H1 (cell line): ENCODE results near the gene OR56A1. TPM values are rescaled to one million over a fixed set of nuclear protein-coding genes. Genes with fewer than 3 reads are reported as not detected.

Experiments
- CTCF ChIA-PET: fragments of 300-600 bp; sonication (Branson Sonifier 250); formaldehyde crosslinking; loops from one replicate; lab custom pipeline; 2021; ENCODE audit not compliant: partially characterized antibody; lab: Charles Lee
- POLR2A ChIA-PET: fragments of 300-600 bp; sonication (Branson Sonifier 250); formaldehyde crosslinking; loops from one replicate; lab custom pipeline; 2021; ENCODE audit warnings: inconsistent platforms; ENCODE audit not compliant: partially characterized antibody; lab: Charles Lee
- DNase-seq, 2 experiments: peaks; one replicate each; pipeline versions ENCODE4 v3.0.0 to v3.0.0-alpha.2; 2010 to 2022; ENCODE audit warnings: low spot score in 2 of 2, low read depth in 1 of 2, mixed read lengths in 1 of 2
- FAIRE-seq: peaks from 2 replicates; lab custom pipeline; 2011; peaks lifted over from hg19 to GRCh38; lab: Jason Lieb, UNC
- H2AFZ ChIP-seq: 2 replicates; pipeline ENCODE4 v1.8.1; 2012; ENCODE audit warnings: low read length, inconsistent platforms
- H2AK5ac ChIP-seq: 2 replicates; pipeline ENCODE4 v1.6.1; 2013; ENCODE audit warnings: low read depth, low read length
- H2BK120ac ChIP-seq: replicated peaks from 2 replicates; pipeline ENCODE3; 2013; ENCODE audit warnings: low read depth, low read length, inconsistent platforms
- H2BK12ac ChIP-seq: 2 replicates; pipeline ENCODE4 v1.6.1; 2013; ENCODE audit warnings: low read depth, low read length
- H2BK15ac ChIP-seq: 2 replicates; pipeline ENCODE4 v1.6.1; 2013; ENCODE audit warnings: low read length
- H2BK20ac ChIP-seq: 2 replicates; pipeline ENCODE4 v1.6.1; 2013; ENCODE audit warnings: low read length
- H2BK5ac ChIP-seq: 2 replicates; pipeline ENCODE4 v1.6.1; 2013; ENCODE audit warnings: low read depth, low read length
- H3K14ac ChIP-seq: 2 replicates; pipeline ENCODE4 v1.6.1; 2013; ENCODE audit warnings: inconsistent platforms; ENCODE audit not compliant: insufficient read length
- H3K18ac ChIP-seq: 2 replicates; pipeline ENCODE4 v1.6.1; 2013; ENCODE audit warnings: low read length; ENCODE audit errors: extremely low read depth
- H3K23ac ChIP-seq: 2 replicates; pipeline ENCODE4 v1.6.1; 2013; ENCODE audit warnings: inconsistent platforms; ENCODE audit not compliant: insufficient read length
- H3K23me2 ChIP-seq: 2 replicates; pipeline ENCODE4 v1.6.1; 2013; ENCODE audit warnings: low read depth, low read length
- H3K27ac ChIP-seq: 2 replicates; pipeline ENCODE4 v1.6.1; 2011; ENCODE audit warnings: low read depth, low read length, inconsistent platforms
- H3K27me3 ChIP-seq, 4 experiments: replicated peaks in 1 of 4; 1 replicate in 1 of 4; 2 replicates in 3 of 4; pipeline versions ENCODE4 v1.6.1 to v1.8.1; 2011 to 2013; ENCODE audit warnings: low read length in 3 of 4, mild to moderate bottlenecking in 3 of 4, inconsistent platforms in 2 of 4, mixed read lengths in 2 of 4, moderate library complexity in 1 of 4; ENCODE audit not compliant: control insufficient read depth in 3 of 4, insufficient read depth in 3 of 4; ENCODE audit errors: extremely low read depth in 1 of 4
- H3K36me3 ChIP-seq, 4 experiments: 2 replicates each; pipeline versions ENCODE4 v1.6.1 to v1.8.1; 2011 to 2013; ENCODE audit warnings: mild to moderate bottlenecking in 4 of 4, low read length in 3 of 4, moderate library complexity in 2 of 4, control low read depth in 1 of 4, inconsistent platforms in 1 of 4; ENCODE audit not compliant: insufficient read depth in 4 of 4, control insufficient read depth in 2 of 4
- H3K4ac ChIP-seq: replicated peaks from 2 replicates; pipeline ENCODE3; 2013; ENCODE audit warnings: low read length, low read depth, mixed read lengths, inconsistent platforms; ENCODE audit not compliant: insufficient read length
- H3K4me1 ChIP-seq, 4 experiments: replicated peaks in 1 of 4; 1 replicate in 1 of 4; 2 replicates in 3 of 4; pipeline versions ENCODE4 v1.6.1 to v1.8.1; 2011 to 2013; ENCODE audit warnings: low read length in 3 of 4, inconsistent platforms in 2 of 4, mixed read lengths in 1 of 4; ENCODE audit not compliant: insufficient read depth in 4 of 4, control insufficient read depth in 3 of 4
- H3K4me2 ChIP-seq, 2 experiments: 2 replicates each; pipeline versions ENCODE4 v1.6.1 to v1.8.1; 2011 to 2013; ENCODE audit warnings: low read depth in 2 of 2, low read length in 2 of 2, control low read depth in 1 of 2, inconsistent platforms in 1 of 2, mild to moderate bottlenecking in 1 of 2; ENCODE audit not compliant: insufficient read depth in 1 of 2
- H3K4me3 ChIP-seq, 4 experiments: fragments of 200-600, 300-600 bp in 1 of 4; sonication (generic), shearing (Covaris generic), sonication (Bioruptor Twin) in 1 of 4; 2 replicates each; pipeline versions ENCODE4 v1.5.1 to v1.8.1; 2011 to 2016; ENCODE audit warnings: low read length in 4 of 4, low read depth in 3 of 4, control low read depth in 2 of 4, inconsistent platforms in 2 of 4, mild to moderate bottlenecking in 2 of 4, mixed read lengths in 1 of 4, moderate library complexity in 1 of 4; ENCODE audit not compliant: insufficient read depth in 2 of 4; ENCODE audit errors: extremely low read depth in 1 of 4
- H3K56ac ChIP-seq: replicated peaks from 2 replicates; pipeline ENCODE3; 2013; ENCODE audit warnings: low read depth, mild to moderate bottlenecking, mixed read lengths, low read length, inconsistent platforms; ENCODE audit not compliant: insufficient read length
- H3K79me1 ChIP-seq: 2 replicates; pipeline ENCODE4 v1.6.1; 2013; ENCODE audit warnings: low read depth, low read length, control low read depth
- H3K79me2 ChIP-seq, 2 experiments: 2 replicates each; pipeline versions ENCODE4 v1.6.1 to v1.8.1; 2012 to 2013; ENCODE audit warnings: low read length in 2 of 2, mild to moderate bottlenecking in 2 of 2, inconsistent platforms in 1 of 2; ENCODE audit not compliant: insufficient read depth in 2 of 2, control insufficient read depth in 1 of 2
- H3K9ac ChIP-seq, 4 experiments: replicated peaks in 1 of 4; 1 replicate in 1 of 4; 2 replicates in 3 of 4; pipeline versions ENCODE4 v1.6.1 to v1.8.1; 2011 to 2013; ENCODE audit warnings: low read depth in 3 of 4, low read length in 3 of 4, control low read depth in 2 of 4, mild to moderate bottlenecking in 2 of 4, moderate library complexity in 2 of 4, inconsistent platforms in 1 of 4; ENCODE audit errors: extremely low read depth in 1 of 4
- H3K9me3 ChIP-seq, 2 experiments: 2 replicates each; pipeline versions ENCODE4 v1.6.1 to v1.8.1; 2012 to 2013; ENCODE audit warnings: mild to moderate bottlenecking in 2 of 2, moderate library complexity in 2 of 2, control low read depth in 1 of 2, inconsistent platforms in 1 of 2, low read depth in 1 of 2, low read length in 1 of 2, mixed read lengths in 1 of 2; ENCODE audit not compliant: insufficient read depth in 2 of 2
- H4K20me1 ChIP-seq, 2 experiments: replicated peaks in 1 of 2; 2 replicates each; pipeline versions ENCODE3 to v1.8.1; 2011 to 2013; ENCODE audit warnings: inconsistent platforms in 2 of 2, low read length in 2 of 2, mild to moderate bottlenecking in 1 of 2; ENCODE audit not compliant: insufficient read depth in 2 of 2, control insufficient read depth in 1 of 2
- H4K5ac ChIP-seq: 2 replicates; pipeline ENCODE4 v1.6.1; 2013; ENCODE audit warnings: low read length, low read depth, mixed read lengths, inconsistent platforms; ENCODE audit not compliant: insufficient read length
- H4K8ac ChIP-seq: 2 replicates; pipeline ENCODE4 v1.8.0; 2013; ENCODE audit warnings: mild to moderate bottlenecking, moderate library complexity, low read length, inconsistent platforms; ENCODE audit not compliant: insufficient read depth; ENCODE audit errors: extremely low read depth
- H4K91ac ChIP-seq: replicated peaks from 2 replicates; pipeline ENCODE3; 2013; ENCODE audit warnings: low read length, mixed read lengths, inconsistent platforms; ENCODE audit not compliant: insufficient read length
- CHD1 ChIP-seq: IDR thresholded peaks from 2 replicates; pipeline ENCODE4 v1.6.1; 2012; ENCODE audit warnings: low read depth, low read length, improper control_type of control experiment
- CHD2 ChIP-seq: IDR thresholded peaks from 2 replicates; pipeline ENCODE4 v1.6.1; 2012; ENCODE audit warnings: low read length, improper control_type of control experiment
- CREB1 ChIP-seq: IDR thresholded peaks from 2 replicates; pipeline ENCODE4 v1.6.1; 2012; ENCODE audit warnings: inconsistent platforms
- MAFK ChIP-seq: IDR thresholded peaks from 2 replicates; pipeline ENCODE4 v1.6.1; 2012; ENCODE audit warnings: low read depth, mild to moderate bottlenecking, improper control_type of control experiment, low read length
- RBBP5 ChIP-seq: IDR thresholded peaks from 2 replicates; pipeline ENCODE4 v1.7.1; 2012; ENCODE audit warnings: low read depth, mild to moderate bottlenecking, inconsistent platforms, low read length, moderate library complexity, borderline replicate concordance
- TAF7 ChIP-seq: optimal IDR thresholded peaks from 2 replicates; pipeline ENCODE3; 2011; ENCODE audit warnings: low read depth, mild to moderate bottlenecking, inconsistent platforms, low read length, moderate library complexity, borderline replicate concordance
- WGBS, 2 experiments: shearing (Covaris generic) in 1 of 2; methylation state at CpG; one replicate each; pipeline versions ENCODE4 v1.1.6 to v1.1.7; 2013 to 2015; ENCODE audit warnings: low lambda C conversion rate in 2 of 2, mixed read lengths in 2 of 2, inconsistent platforms in 1 of 2, low coverage in 1 of 2, missing lambda C conversion rate in 1 of 2; ENCODE audit not compliant: insufficient replicate concordance in 2 of 2, insufficient coverage in 1 of 2, insufficient read length in 1 of 2; ENCODE audit errors: extremely low coverage in 1 of 2, missing lambda C conversion rate in 1 of 2; 5-methylcytosine and 5-hydroxymethylcytosine counted together
- polyA plus RNA-seq, 7 experiments: library from polyadenylated mRNA; depleted of rRNA in 3 of 7; stranded (reverse) in 5 of 7; unstranded in 2 of 7; fragments of >200 nt in 5 of 7; fragments of 200-250 nt in 2 of 7; gene quantifications; 1 replicate in 5 of 7; 2 replicates in 1 of 7; 4 replicates in 1 of 7; pipeline versions ENCODE4 v1.2.1 to v1.2.3, GENCODE V29; 2011 to 2013; ENCODE audit warnings: missing spikeins in 2 of 7, mixed read lengths in 2 of 7
- total RNA-seq: library from RNA; stranded (reverse); fragmentation: NEBNext Ultra II Directional; extraction: Animal tissue kit (Norgen Biotek cat#: 25700); gene quantifications from 2 replicates; pipeline ENCODE4 v1.2.1, GENCODE V29; 2021
- TF ChIP-seq, protein P1 (sequence below): IDR thresholded peaks from 2 replicates; pipeline ENCODE4 v1.6.1; 2012; ENCODE audit warnings: inconsistent platforms
- TF ChIP-seq, protein P2 (sequence below): IDR thresholded peaks from 2 replicates; pipeline ENCODE4 v1.6.1; 2012; ENCODE audit warnings: inconsistent platforms

OR56A1 gene
- total and polyA plus RNA-seq, 2 of the 8 experiments (the other 6 are each of a cell fraction or from before 2014, with no cell fraction given): 0.02 to 0.09 TPM

DNA sequence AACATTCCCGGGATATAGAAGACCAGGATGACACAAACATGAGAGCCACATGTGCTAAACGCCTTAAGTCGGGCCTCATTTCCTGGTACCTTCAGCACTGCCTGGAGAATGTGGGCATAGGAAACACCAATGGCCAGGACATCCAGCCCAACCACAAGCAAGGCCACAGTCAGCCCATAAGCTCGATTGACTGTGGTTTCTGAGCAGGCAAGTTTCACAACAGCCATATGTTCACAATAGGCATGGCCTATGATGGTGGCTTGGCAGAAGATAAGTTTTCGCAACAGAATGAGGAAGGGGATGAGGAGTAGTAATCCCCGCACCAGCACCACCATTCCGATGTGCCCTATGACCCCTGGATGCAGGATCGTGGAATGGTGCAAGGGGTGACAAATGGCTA lies 26.9 kb upstream of the OR56A1 start:
- Histone ChIP-seq H4K20me1 (no peaks in the 10 kb centered on the region), H3K23ac (no peak overlapping the region), H4K5ac (no peak overlapping the region), H3K4me2 (no peak overlapping the region), H3K18ac (no peak overlapping the region), H3K4me3 (no peak overlapping the region), H2AK5ac (no peak overlapping the region), H4K91ac (no peak overlapping the region), H3K56ac (no peak overlapping the region), H3K36me3 (no peaks in the 10 kb centered on the region), H2BK20ac (no peak overlapping the region), H3K27me3 (no peaks in the 10 kb centered on the region), H3K27ac (no peak overlapping the region), H3K79me2 (no peaks in the 10 kb centered on the region), H2BK12ac (no peak overlapping the region), H2BK5ac (no peak overlapping the region), H3K14ac (no peak overlapping the region), H3K9ac (no peak overlapping the region), H3K9me3 (no peaks in the 10 kb centered on the region), H2BK15ac (no peak overlapping the region), H2BK120ac (no peak overlapping the region), H4K8ac (no peak overlapping the region; the same call in 1 of the 2 replicates), H2AFZ (no peak overlapping the region), H3K79me1 (no peaks in the 10 kb centered on the region), H3K4me1 (peaks cover 0 to 3% (median 0%) of the 10 kb centered on the region in 4 experiments; a peak in 1 of 7 replicates), H3K4ac (no peak overlapping the region), H3K23me2 (no peaks in the 10 kb centered on the region)
- DNase-seq (no peak), FAIRE-seq (no peak)
- CTCF ChIA-PET: interaction anchor here (1.7 kb wide), 1 partner anchor 17 kb away, joined by 4 read pairs; no protein-coding TSS in a partner anchor
- POLR2A ChIA-PET: no interaction called here
- WGBS, 2 experiments: 87% methylated on average over 8 of the region's 8 CpGs; no CpG with 5 or more reads in 1 of the 2 experiments
- TF ChIP-seq RBBP5 (no peak), MAFK (no peak), CREB1 (no peak), CHD1 (no peak), CHD2 (no peak), TAF7 (no peak)
- TF ChIP-seq, protein P1, sequence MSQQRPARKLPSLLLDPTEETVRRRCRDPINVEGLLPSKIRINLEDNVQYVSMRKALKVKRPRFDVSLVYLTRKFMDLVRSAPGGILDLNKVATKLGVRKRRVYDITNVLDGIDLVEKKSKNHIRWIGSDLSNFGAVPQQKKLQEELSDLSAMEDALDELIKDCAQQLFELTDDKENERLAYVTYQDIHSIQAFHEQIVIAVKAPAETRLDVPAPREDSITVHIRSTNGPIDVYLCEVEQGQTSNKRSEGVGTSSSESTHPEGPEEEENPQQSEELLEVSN: no peak
- TF ChIP-seq, protein P2, sequence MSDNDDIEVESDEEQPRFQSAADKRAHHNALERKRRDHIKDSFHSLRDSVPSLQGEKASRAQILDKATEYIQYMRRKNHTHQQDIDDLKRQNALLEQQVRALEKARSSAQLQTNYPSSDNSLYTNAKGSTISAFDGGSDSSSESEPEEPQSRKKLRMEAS: no peak
